ENCODE results near the gene CD300E. TPM values are rescaled to one million over a fixed set of nuclear protein-coding genes. Genes with fewer than 3 reads are reported as not detected.

Gene CD300E
- total RNA-seq, 6 donors from 2014 or later = 3.6 to 15.6 (median 6.7) TPM

- TF ChIP-seq POLR2A (IDR thresholded peaks at IDR 0.05) (no peak), EP300 (IDR thresholded peaks at IDR 0.05) (no peak), CTCF (IDR thresholded peaks at IDR 0.05) (no peak), POLR2AphosphoS5 (IDR thresholded peaks at IDR 0.05) (no peak)
- ATAC-seq (ENCODE audit: low FRiP score in 2 of 2) = no peak
- H3K4me1 ChIP-seq = peaks cover 0 to 2% (median 0%) of the 10 kb centered on the region in 4 donors
- peaks cover 0 to 6% (median 0%) of the 10 kb centered on the region in 4 donors for H3K9me3 ChIP-seq
- WGBS, 2 donors = 86 to 91% methylated on average over 1 of the region's 1 CpG
- no peak overlapping the region for H3K27ac ChIP-seq
- H3K4me3 ChIP-seq = no peak overlapping the region
- H3K36me3 ChIP-seq = no peaks in the 10 kb centered on the region
- H3K27me3 ChIP-seq = no peaks in the 10 kb centered on the region
- no peak for DNase-seq
These were observed 593 bp upstream of the CD300E start for GRCh38 chr17:74624131-74624530.

- Histone ChIP-seq H3K36me3 (no peaks in the 10 kb centered on the region), H3K27me3 (no peaks in the 10 kb centered on the region), H3K27ac (no peak overlapping the region), H3K4me1 (peaks cover 0 to 7% (median 0%) of the 10 kb centered on the region in 4 donors), H3K9me3 (no peaks in the 10 kb centered on the region), H3K4me3 (no peak overlapping the region)
- no peak for DNase-seq
- TF ChIP-seq POLR2A (IDR thresholded peaks at IDR 0.05) (no peak), EP300 (IDR thresholded peaks at IDR 0.05) (no peak), POLR2AphosphoS5 (IDR thresholded peaks at IDR 0.05) (no peak), CTCF (IDR thresholded peaks at IDR 0.05) (no peak)
- ATAC-seq (ENCODE audit: low FRiP score in 2 of 2) = peak in 1 of 2 donors; percentile 59
- 56 to 67% methylated on average over 2 of the region's 2 CpGs for WGBS, 2 donors
These were observed 4.4 kb downstream of the CD300E start for GRCh38 chr17:74619077-74619673.

GRCh38 chr17:74618451-74618850 is 5.1 kb downstream of the CD300E start:
- ATAC-seq (ENCODE audit: low FRiP score in 2 of 2) (no peak), DNase-seq (no peak)
- no peak for TF ChIP-seq EP300 (IDR thresholded peaks at IDR 0.05)
- TF ChIP-seq POLR2AphosphoS5 (IDR thresholded peaks at IDR 0.05) = no peak
- no peak for TF ChIP-seq POLR2A (IDR thresholded peaks at IDR 0.05)
- no peak for TF ChIP-seq CTCF (IDR thresholded peaks at IDR 0.05)
- 54 to 63% methylated on average over 3 of the region's 3 CpGs for WGBS, 2 donors
- Histone ChIP-seq H3K9me3 (no peaks in the 10 kb centered on the region), H3K4me3 (no peak overlapping the region), H3K27ac (no peak overlapping the region), H3K4me1 (peaks cover 0 to 7% (median 0%) of the 10 kb centered on the region in 4 donors), H3K36me3 (no peaks in the 10 kb centered on the region), H3K27me3 (no peaks in the 10 kb centered on the region)

GRCh38 chr17:74616696-74617095 is 6.8 kb downstream of the CD300E start:
- no peak for DNase-seq
- no peaks in the 10 kb centered on the region for H3K36me3 ChIP-seq
- TF ChIP-seq CTCF (IDR thresholded peaks at IDR 0.05) (no peak), EP300 (IDR thresholded peaks at IDR 0.05) (no peak), POLR2A (IDR thresholded peaks at IDR 0.05) (no peak), POLR2AphosphoS5 (IDR thresholded peaks at IDR 0.05) (no peak)
- no peak for ATAC-seq (ENCODE audit: low FRiP score in 2 of 2)
- no peak overlapping the region for H3K27ac ChIP-seq
- no peaks in the 10 kb centered on the region for H3K27me3 ChIP-seq
- 87 to 92% methylated on average over 3 to 7 of the region's 7 CpGs for WGBS, 2 donors
- H3K4me1 ChIP-seq = peaks cover 0 to 7% (median 0%) of the 10 kb centered on the region in 4 donors
- H3K4me3 ChIP-seq = no peak overlapping the region
- no peaks in the 10 kb centered on the region for H3K9me3 ChIP-seq

- Histone ChIP-seq H3K27ac (no peak overlapping the region), H3K4me1 (no peaks in the 10 kb centered on the region), H3K27me3 (no peaks in the 10 kb centered on the region), H3K4me3 (no peak overlapping the region), H3K9me3 (no peaks in the 10 kb centered on the region), H3K36me3 (no peaks in the 10 kb centered on the region)
- ATAC-seq (ENCODE audit: low FRiP score in 2 of 2) (no peak), DNase-seq (no peak)
- TF ChIP-seq CTCF (IDR thresholded peaks at IDR 0.05) = no peak
- no peak for TF ChIP-seq EP300 (IDR thresholded peaks at IDR 0.05)
- no peak for TF ChIP-seq POLR2AphosphoS5 (IDR thresholded peaks at IDR 0.05)
- WGBS, 2 donors = 88 to 93% methylated on average over 6 of the region's 6 CpGs
These were observed 11.5 kb downstream of the CD300E start for GRCh38 chr17:74612046-74612445.

Measured in upper lobe of left lung (tissue), 6 donors.